ENCODE measurements around the gene PPCDC. TPM values are rescaled to one million over a fixed set of nuclear protein-coding genes. Genes with fewer than 3 reads are reported as not detected.
"Not testable (repeated sequence)": the region's sequence is repeated elsewhere in the genome, so short reads cannot be mapped to it uniquely, and the experiment has no call there.

The PPCDC gene
- total and polyA plus RNA-seq, 2 donors (not counting 1 experiment from before 2014, with no cell fraction given) = 6.3 to 8.0 TPM

DNA sequence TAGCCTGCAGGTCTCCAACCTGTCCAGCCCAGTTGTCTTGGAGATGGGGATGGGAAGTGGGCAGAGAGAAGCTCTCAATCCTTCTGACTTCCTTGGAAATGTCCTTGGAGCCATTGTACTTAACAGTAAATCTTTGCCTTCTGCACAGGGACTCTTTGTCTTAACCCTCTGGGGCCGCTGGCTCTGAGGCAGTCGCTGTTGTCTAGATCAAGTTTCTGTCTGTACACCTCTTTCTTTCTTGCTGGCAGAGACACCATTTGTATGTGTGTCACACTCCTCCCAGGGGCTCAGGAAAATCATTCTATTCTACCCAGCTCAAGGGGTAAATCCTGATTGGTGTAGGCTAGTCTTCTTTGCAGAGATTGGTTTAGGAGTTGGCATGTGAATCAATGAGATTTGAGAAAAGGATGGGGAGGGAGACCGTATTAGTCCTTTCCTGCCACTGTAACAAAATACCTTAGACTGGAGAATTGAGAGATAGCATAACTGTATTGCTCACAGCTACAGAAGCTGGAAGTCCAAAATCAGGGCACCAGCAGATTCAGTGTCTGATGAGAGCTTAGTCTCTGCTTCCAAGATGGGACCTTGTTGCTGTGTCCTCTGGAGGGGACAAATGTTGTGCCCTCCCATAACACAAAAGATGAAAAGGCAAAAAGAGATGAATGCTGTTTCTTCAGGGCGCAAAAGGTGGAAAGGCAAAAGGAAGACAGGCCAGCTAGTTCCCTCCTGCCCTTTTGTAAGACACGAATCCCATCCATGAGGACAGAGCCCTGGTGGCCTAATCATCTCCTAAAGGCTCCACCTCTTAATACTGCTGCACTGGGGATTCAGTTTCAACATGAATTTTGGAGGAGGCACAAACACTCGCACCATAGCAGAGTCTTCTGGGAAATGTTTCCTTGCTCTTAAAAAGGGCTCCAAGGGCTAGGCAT lies 66.3 kb downstream of the PPCDC start:
- DNase-seq (ENCODE audit: low read depth in 2 of 2) = no peak
- Histone ChIP-seq H3K9ac (ENCODE audit: insufficient read depth, low read length) (no peak overlapping the region), H3K36me3 (ENCODE audit: control insufficient read depth, insufficient read depth, low read length) (no peaks in the 10 kb centered on the region), H3K27me3 (ENCODE audit: control insufficient read depth, insufficient read depth, low read length) (no peaks in the 10 kb centered on the region), H3K4me3 (replicated peaks in 1 of 4; ENCODE audit: control extremely low read depth in 1 of 4, insufficient read depth in 1 of 4, low read depth in 3 of 4, low read length in 4 of 4) (no peak overlapping the region), H2AFZ (ENCODE audit: low read length) (no peak overlapping the region), H3K27ac (ENCODE audit: insufficient read depth, low read length) (no peak overlapping the region), H3K9me3 (ENCODE audit: control insufficient read depth, insufficient read depth, low read depth, low read length) (no peaks in the 10 kb centered on the region), H3K4me2 (ENCODE audit: extremely low read depth, insufficient read depth, low read length) (no peak overlapping the region), H3K4me1 (ENCODE audit: control insufficient read depth, extremely low read depth, insufficient read depth, low read length) (no peaks in the 10 kb centered on the region), H3K79me2 (ENCODE audit: control insufficient read depth, insufficient read depth, low read length) (no peaks in the 10 kb centered on the region), H4K20me1 (ENCODE audit: control insufficient read depth, extremely low read depth, insufficient read depth, low read length) (no peaks in the 10 kb centered on the region)
- TF ChIP-seq, protein P1, sequence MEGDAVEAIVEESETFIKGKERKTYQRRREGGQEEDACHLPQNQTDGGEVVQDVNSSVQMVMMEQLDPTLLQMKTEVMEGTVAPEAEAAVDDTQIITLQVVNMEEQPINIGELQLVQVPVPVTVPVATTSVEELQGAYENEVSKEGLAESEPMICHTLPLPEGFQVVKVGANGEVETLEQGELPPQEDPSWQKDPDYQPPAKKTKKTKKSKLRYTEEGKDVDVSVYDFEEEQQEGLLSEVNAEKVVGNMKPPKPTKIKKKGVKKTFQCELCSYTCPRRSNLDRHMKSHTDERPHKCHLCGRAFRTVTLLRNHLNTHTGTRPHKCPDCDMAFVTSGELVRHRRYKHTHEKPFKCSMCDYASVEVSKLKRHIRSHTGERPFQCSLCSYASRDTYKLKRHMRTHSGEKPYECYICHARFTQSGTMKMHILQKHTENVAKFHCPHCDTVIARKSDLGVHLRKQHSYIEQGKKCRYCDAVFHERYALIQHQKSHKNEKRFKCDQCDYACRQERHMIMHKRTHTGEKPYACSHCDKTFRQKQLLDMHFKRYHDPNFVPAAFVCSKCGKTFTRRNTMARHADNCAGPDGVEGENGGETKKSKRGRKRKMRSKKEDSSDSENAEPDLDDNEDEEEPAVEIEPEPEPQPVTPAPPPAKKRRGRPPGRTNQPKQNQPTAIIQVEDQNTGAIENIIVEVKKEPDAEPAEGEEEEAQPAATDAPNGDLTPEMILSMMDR (conservative IDR thresholded peaks at IDR 0.05 in 1 of 2, IDR thresholded peaks at IDR 0.05 in 1 of 2; ENCODE audit: low read depth in 1 of 2, low read length in 2 of 2) = no peak
- TF ChIP-seq EZH2 (IDR thresholded peaks at IDR 0.05; ENCODE audit: low read length, missing control alignments) = no peak

DNA sequence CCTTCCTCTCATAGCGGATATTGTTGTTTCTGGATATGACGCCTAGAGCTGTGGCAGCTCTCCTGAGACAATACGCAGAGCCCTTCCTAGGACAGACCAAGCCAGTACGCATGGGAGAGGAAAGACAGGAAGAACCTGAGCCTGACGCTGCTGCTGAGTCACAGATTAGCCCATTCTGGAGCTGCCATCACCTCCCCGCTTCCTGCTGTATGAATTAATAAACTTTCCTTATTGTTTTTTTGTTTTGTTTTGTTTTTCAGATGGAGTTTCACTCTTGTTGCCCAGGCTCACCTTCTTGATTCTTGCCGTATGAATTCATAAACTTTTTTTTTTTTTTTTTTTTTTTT lies 67.0 kb downstream of the PPCDC start:
- Histone ChIP-seq H4K20me1 (ENCODE audit: control insufficient read depth, extremely low read depth, insufficient read depth, low read length) (no peaks in the 10 kb centered on the region), H3K9ac (ENCODE audit: insufficient read depth, low read length) (no peak overlapping the region), H3K4me1 (ENCODE audit: control insufficient read depth, extremely low read depth, insufficient read depth, low read length) (no peaks in the 10 kb centered on the region), H3K36me3 (ENCODE audit: control insufficient read depth, insufficient read depth, low read length) (no peaks in the 10 kb centered on the region), H3K27me3 (ENCODE audit: control insufficient read depth, insufficient read depth, low read length) (no peaks in the 10 kb centered on the region), H3K4me2 (ENCODE audit: extremely low read depth, insufficient read depth, low read length) (no peak overlapping the region), H3K27ac (ENCODE audit: insufficient read depth, low read length) (no peak overlapping the region), H3K4me3 (replicated peaks in 1 of 4; ENCODE audit: control extremely low read depth in 1 of 4, insufficient read depth in 1 of 4, low read depth in 3 of 4, low read length in 4 of 4) (no peak overlapping the region), H3K9me3 (ENCODE audit: control insufficient read depth, insufficient read depth, low read depth, low read length) (no peaks in the 10 kb centered on the region), H3K79me2 (ENCODE audit: control insufficient read depth, insufficient read depth, low read length) (no peaks in the 10 kb centered on the region), H2AFZ (ENCODE audit: low read length) (no peak overlapping the region)
- TF ChIP-seq, protein P1 (conservative IDR thresholded peaks at IDR 0.05 in 1 of 2, IDR thresholded peaks at IDR 0.05 in 1 of 2; ENCODE audit: low read depth in 1 of 2, low read length in 2 of 2) = no peak
- TF ChIP-seq EZH2 (IDR thresholded peaks at IDR 0.05; ENCODE audit: low read length, missing control alignments) = no peak
- peak in 1 of 2 donors; percentile 34 for DNase-seq (ENCODE audit: low read depth in 2 of 2)

DNA sequence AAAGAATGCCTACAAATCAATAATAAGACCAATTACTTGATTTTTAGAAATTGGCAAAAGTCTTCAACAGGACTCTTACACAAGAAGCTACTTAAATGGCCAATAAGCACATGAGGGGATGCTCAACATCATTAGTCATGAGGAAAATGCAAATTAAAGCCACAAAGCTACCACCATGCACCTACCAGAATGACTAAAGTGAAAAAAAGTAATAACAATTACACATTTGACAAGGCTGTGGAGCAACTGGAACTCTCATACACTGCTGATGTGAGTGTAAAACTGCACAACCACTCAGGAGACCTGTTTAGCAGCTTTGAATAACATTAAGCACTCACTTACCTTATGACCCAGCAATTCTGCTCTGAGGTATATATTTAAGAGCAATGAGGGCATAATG lies 68.4 kb downstream of the PPCDC start:
- Histone ChIP-seq H3K79me2 (ENCODE audit: control insufficient read depth, insufficient read depth, low read length) (no peaks in the 10 kb centered on the region), H3K4me3 (replicated peaks in 1 of 4; ENCODE audit: control extremely low read depth in 1 of 4, insufficient read depth in 1 of 4, low read depth in 3 of 4, low read length in 4 of 4) (no peak overlapping the region), H2AFZ (ENCODE audit: low read length) (no peak overlapping the region), H3K9me3 (ENCODE audit: control insufficient read depth, insufficient read depth, low read depth, low read length) (no peaks in the 10 kb centered on the region), H3K27me3 (ENCODE audit: control insufficient read depth, insufficient read depth, low read length) (no peaks in the 10 kb centered on the region), H3K4me1 (ENCODE audit: control insufficient read depth, extremely low read depth, insufficient read depth, low read length) (no peaks in the 10 kb centered on the region), H3K9ac (ENCODE audit: insufficient read depth, low read length) (no peak overlapping the region), H4K20me1 (ENCODE audit: control insufficient read depth, extremely low read depth, insufficient read depth, low read length) (no peaks in the 10 kb centered on the region), H3K36me3 (ENCODE audit: control insufficient read depth, insufficient read depth, low read length) (no peaks in the 10 kb centered on the region), H3K27ac (ENCODE audit: insufficient read depth, low read length) (no peak overlapping the region), H3K4me2 (ENCODE audit: extremely low read depth, insufficient read depth, low read length) (no peak overlapping the region)
- DNase-seq (ENCODE audit: low read depth in 2 of 2) = peak in 1 of 2 donors; percentile 63
- TF ChIP-seq, protein P1 (conservative IDR thresholded peaks at IDR 0.05 in 1 of 2, IDR thresholded peaks at IDR 0.05 in 1 of 2; ENCODE audit: low read depth in 1 of 2, low read length in 2 of 2) = no peak
- TF ChIP-seq EZH2 (IDR thresholded peaks at IDR 0.05; ENCODE audit: low read length, missing control alignments) = no peak

DNA sequence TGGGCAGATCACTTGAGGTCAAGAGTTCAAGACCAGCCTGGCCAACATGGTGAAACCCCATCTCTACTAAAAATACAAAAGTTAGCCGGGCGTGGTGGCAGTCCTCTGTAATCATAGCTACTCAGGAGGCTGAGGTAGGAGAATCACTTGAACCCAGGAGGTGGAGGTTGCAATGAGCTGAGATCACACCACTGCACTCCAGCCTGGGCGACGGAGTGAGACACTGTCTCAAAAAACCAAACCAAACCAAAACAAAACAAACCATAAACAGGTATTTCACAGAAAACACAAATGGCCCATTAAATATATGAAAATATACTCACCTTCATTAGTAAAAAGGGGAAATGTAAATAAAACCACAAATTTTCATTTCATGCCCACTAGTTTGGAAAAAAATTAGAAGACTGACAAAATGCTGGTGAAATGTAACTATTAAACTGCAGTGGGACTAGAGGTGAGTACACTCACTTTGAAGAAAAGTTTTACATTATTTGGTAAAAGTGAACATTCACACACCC lies 71.6 kb downstream of the PPCDC start:
- H3K36me3 ChIP-seq (ENCODE audit: control insufficient read depth, insufficient read depth, low read length); H3K79me2 ChIP-seq (ENCODE audit: control insufficient read depth, insufficient read depth, low read length); H4K20me1 ChIP-seq (ENCODE audit: control insufficient read depth, extremely low read depth, insufficient read depth, low read length); H3K4me1 ChIP-seq (ENCODE audit: control insufficient read depth, extremely low read depth, insufficient read depth, low read length); DNase-seq (ENCODE audit: low read depth in 2 of 2); H2AFZ ChIP-seq (ENCODE audit: low read length); H3K27ac ChIP-seq (ENCODE audit: insufficient read depth, low read length); H3K9ac ChIP-seq (ENCODE audit: insufficient read depth, low read length); H3K4me2 ChIP-seq (ENCODE audit: extremely low read depth, insufficient read depth, low read length); H3K4me3 ChIP-seq (replicated peaks in 1 of 4; ENCODE audit: control extremely low read depth in 1 of 4, insufficient read depth in 1 of 4, low read depth in 3 of 4, low read length in 4 of 4); H3K9me3 ChIP-seq (ENCODE audit: control insufficient read depth, insufficient read depth, low read depth, low read length); H3K27me3 ChIP-seq (ENCODE audit: control insufficient read depth, insufficient read depth, low read length): not testable (repeated sequence)

Data from fibroblast of lung (primary cell).